D341Med (cell line): Measurements from ENCODE around the gene RSRC2.
"Not testable (repeated sequence)": the region's sequence is repeated elsewhere in the genome, so short reads cannot be mapped to it uniquely, and the experiment has no call there.

Experiments used
- DNase-seq: peaks from one replicate; pipeline ENCODE4 v3.0.0; 2012; ENCODE audit warnings: low spot score

The RSRC2 gene

GRCh38 chr12:122526683-122527477, at the start of gene RSRC2, which contains the start of gene KNTC1:
RSRC2 (minus strand) TSS chr12:122526936; CDS start chr12:122526853, 83 bp downstream.
KNTC1 (plus strand) TSS chr12:122527249; CDS start chr12:122530064, 2,815 bp downstream.
- peak; percentile 95 for DNase-seq

- no peak for DNase-seq
Measured at GRCh38 chr12:122571821-122572220, 45.1 kb upstream of the RSRC2 start.

GRCh38 chr12:122570006-122570405, 43.3 kb upstream of the RSRC2 start:
- not testable (repeated sequence) for DNase-seq

GRCh38 chr12:122569288-122569687, 42.6 kb upstream of the RSRC2 start:
- no peak for DNase-seq

GRCh38 chr12:122566816-122567215, 40.1 kb upstream of the RSRC2 start:
- not testable (repeated sequence) for DNase-seq

- DNase-seq, result no peak
Measured at GRCh38 chr12:122563361-122563760, 36.6 kb upstream of the RSRC2 start.

- no peak for DNase-seq
Measured at GRCh38 chr12:122560138-122560537, 33.4 kb upstream of the RSRC2 start.

GRCh38 chr12:122558745-122559641, 32.3 kb upstream of the RSRC2 start:
- no peak for DNase-seq

- no peak for DNase-seq
Measured at GRCh38 chr12:122547330-122547729, 20.6 kb upstream of the RSRC2 start.

GRCh38 chr12:122545855-122546254, 19.1 kb upstream of the RSRC2 start:
- no peak for DNase-seq

GRCh38 chr12:122544537-122544936, 17.8 kb upstream of the RSRC2 start:
- DNase-seq, result no peak

GRCh38 chr12:122538496-122538895, 11.8 kb upstream of the RSRC2 start:
- no peak for DNase-seq

- no peak for DNase-seq
Measured at GRCh38 chr12:122537021-122537420, 10.3 kb upstream of the RSRC2 start.

GRCh38 chr12:122533856-122534255, 7.1 kb upstream of the RSRC2 start:
- DNase-seq, result no peak

- DNase-seq, result no peak
Measured at GRCh38 chr12:122528992-122529391, 2.3 kb upstream of the RSRC2 start.

- no peak for DNase-seq
Measured at GRCh38 chr12:122528582-122528981, 1.8 kb upstream of the RSRC2 start.

- peak; percentile 36 for DNase-seq
Measured at GRCh38 chr12:122527478-122527944, 775 bp upstream of the RSRC2 start.

GRCh38 chr12:122523846-122524718, 2.7 kb downstream of the RSRC2 start:
- DNase-seq, result no peak

GRCh38 chr12:122523280-122523679, 3.5 kb downstream of the RSRC2 start:
- no peak for DNase-seq

GRCh38 chr12:122520676-122521075, 6.1 kb downstream of the RSRC2 start:
- DNase-seq, result no peak

- no peak for DNase-seq
Measured at GRCh38 chr12:122519418-122519817, 7.3 kb downstream of the RSRC2 start.

- no peak for DNase-seq
Measured at GRCh38 chr12:122518908-122519307, 7.8 kb downstream of the RSRC2 start.
